SJCRH30 (cell line): ENCODE data around the gene RAI1. TPM values are rescaled to one million over a fixed set of nuclear protein-coding genes. Genes with fewer than 3 reads are reported as not detected.

ENCODE experiments used
- DNase-seq, 2 experiments: peaks; one replicate each; pipeline ENCODE4 v3.0.0-alpha.2; 2015 to 2020
- H3K27ac ChIP-seq: fragments of 250-450 bp; sonication (Bioruptor Pico); 2 replicates; pipeline ENCODE4 v1.5.1; 2020; ENCODE audit warnings: mild to moderate bottlenecking, moderate library complexity
- H3K27me3 ChIP-seq: fragments of 250-450 bp; sonication (Bioruptor Pico); 2 replicates; pipeline ENCODE4 v1.5.1; 2020; ENCODE audit warnings: mild to moderate bottlenecking, moderate library complexity
- H3K36me3 ChIP-seq: fragments of 250-450 bp; sonication (Bioruptor Pico); 2 replicates; pipeline ENCODE4 v1.5.1; 2020; ENCODE audit warnings: mild to moderate bottlenecking, moderate library complexity
- H3K4me1 ChIP-seq: fragments of 250-450 bp; sonication (Bioruptor Pico); 2 replicates; pipeline ENCODE4 v1.5.1; 2020; ENCODE audit warnings: mild to moderate bottlenecking, moderate library complexity
- H3K4me3 ChIP-seq: fragments of 250-450 bp; sonication (Bioruptor Pico); 2 replicates; pipeline ENCODE4 v1.5.1; 2020; ENCODE audit warnings: mild to moderate bottlenecking, moderate library complexity
- H3K9me3 ChIP-seq: fragments of 250-450 bp; sonication (Bioruptor Pico); replicated peaks from 2 replicates; pipeline ENCODE4 v1.5.1; 2020; ENCODE audit warnings: mild to moderate bottlenecking, moderate library complexity
- total RNA-seq: library from RNA; depleted of rRNA; stranded (reverse); fragments of >200 nt; shearing (Covaris generic); gene quantifications from 2 replicates; pipeline ENCODE4 v1.2.3, GENCODE V29; 2014

RAI1 gene
- total RNA-seq, 1 experiment from 2014 or later, result 72.2 TPM

- Histone ChIP-seq H3K27me3 (no peaks in the 10 kb centered on the region), H3K36me3 (no peaks in the 10 kb centered on the region; the same call in 1 of the 2 replicates), H3K9me3 (no peaks in the 10 kb centered on the region), H3K27ac (no peak overlapping the region), H3K4me1 (peaks cover 34% of the 10 kb centered on the region), H3K4me3 (no peak overlapping the region)
- DNase-seq, result no peak
These were observed 15.8 kb downstream of the RAI1 start for GRCh38 chr17:17696882-17697633.

GRCh38 chr17:17698371-17698770 is 17.1 kb downstream of the RAI1 start:
- no peak for DNase-seq
- Histone ChIP-seq H3K4me1 (peaks cover 21% of the 10 kb centered on the region), H3K27ac (no peak overlapping the region), H3K9me3 (no peaks in the 10 kb centered on the region), H3K27me3 (no peaks in the 10 kb centered on the region), H3K36me3 (peaks cover 4% of the 10 kb centered on the region), H3K4me3 (no peak overlapping the region)

GRCh38 chr17:17698869-17699351 is 17.7 kb downstream of the RAI1 start:
- Histone ChIP-seq H3K27me3 (no peaks in the 10 kb centered on the region), H3K9me3 (no peaks in the 10 kb centered on the region), H3K36me3 (peaks cover 4% of the 10 kb centered on the region), H3K27ac (no peak overlapping the region), H3K4me3 (no peak overlapping the region), H3K4me1 (peaks cover 18% of the 10 kb centered on the region)
- peak in 1 of 2 experiments; percentile 59 for DNase-seq

GRCh38 chr17:17699491-17699890 is 18.2 kb downstream of the RAI1 start:
- Histone ChIP-seq H3K4me3 (no peak overlapping the region), H3K36me3 (peaks cover 10% of the 10 kb centered on the region), H3K9me3 (no peaks in the 10 kb centered on the region), H3K27ac (no peak overlapping the region), H3K27me3 (no peaks in the 10 kb centered on the region), H3K4me1 (peaks cover 16% of the 10 kb centered on the region)
- no peak for DNase-seq

- H3K27me3 ChIP-seq, result no peaks in the 10 kb centered on the region
- H3K27ac ChIP-seq, result no peak overlapping the region
- H3K4me1 ChIP-seq, result peaks cover 16% of the 10 kb centered on the region
- no peaks in the 10 kb centered on the region for H3K9me3 ChIP-seq
- no peak for DNase-seq
- no peak overlapping the region for H3K4me3 ChIP-seq
- H3K36me3 ChIP-seq, result peaks cover 18% of the 10 kb centered on the region
These were observed 19.2 kb downstream of the RAI1 start for GRCh38 chr17:17700251-17700969.

GRCh38 chr17:17701112-17701511 is 19.9 kb downstream of the RAI1 start:
- Histone ChIP-seq H3K27me3 (no peaks in the 10 kb centered on the region), H3K9me3 (no peaks in the 10 kb centered on the region), H3K4me3 (no peak overlapping the region), H3K4me1 (peaks cover 10% of the 10 kb centered on the region), H3K36me3 (peaks cover 18% of the 10 kb centered on the region), H3K27ac (no peak overlapping the region)
- no peak for DNase-seq

- H3K27ac ChIP-seq, result no peak overlapping the region
- peaks cover 10% of the 10 kb centered on the region for H3K4me1 ChIP-seq
These were observed 20.4 kb downstream of the RAI1 start for GRCh38 chr17:17701658-17702057.

GRCh38 chr17:17702449-17703139 is 21.3 kb downstream of the RAI1 start:
- Histone ChIP-seq H3K27ac (no peak overlapping the region), H3K9me3 (no peaks in the 10 kb centered on the region), H3K4me3 (no peak overlapping the region), H3K4me1 (peaks cover 10% of the 10 kb centered on the region), H3K36me3 (peaks cover 18% of the 10 kb centered on the region), H3K27me3 (no peaks in the 10 kb centered on the region)
- DNase-seq, result no peak

More at GRCh38 chr17:17701658-17702057, 20.4 kb downstream of the RAI1 start:
- no peak for DNase-seq
- Histone ChIP-seq H3K4me3 (no peak overlapping the region), H3K9me3 (no peaks in the 10 kb centered on the region), H3K27me3 (no peaks in the 10 kb centered on the region), H3K36me3 (peaks cover 18% of the 10 kb centered on the region)

- no peaks in the 10 kb centered on the region for H3K27me3 ChIP-seq
- H3K4me1 ChIP-seq, result peaks cover 10% of the 10 kb centered on the region
- no peak overlapping the region for H3K27ac ChIP-seq
- H3K9me3 ChIP-seq, result no peaks in the 10 kb centered on the region
- DNase-seq, result no peak
- H3K36me3 ChIP-seq, result peaks cover 18% of the 10 kb centered on the region
- no peak overlapping the region for H3K4me3 ChIP-seq
These were observed 22.1 kb downstream of the RAI1 start for GRCh38 chr17:17703140-17703919.

- Histone ChIP-seq H3K4me1 (no peaks in the 10 kb centered on the region; the same call in 1 of the 2 replicates), H3K27me3 (no peaks in the 10 kb centered on the region), H3K4me3 (no peak overlapping the region), H3K9me3 (no peaks in the 10 kb centered on the region), H3K36me3 (peaks cover 18% of the 10 kb centered on the region), H3K27ac (no peak overlapping the region)
- DNase-seq, result no peak
These were observed 23.7 kb downstream of the RAI1 start for GRCh38 chr17:17704931-17705330.

- no peak for DNase-seq
- H3K27ac ChIP-seq, result no peak overlapping the region
- no peaks in the 10 kb centered on the region for H3K9me3 ChIP-seq
- peaks cover 13% of the 10 kb centered on the region for H3K4me1 ChIP-seq
- H3K27me3 ChIP-seq, result no peaks in the 10 kb centered on the region
- H3K4me3 ChIP-seq, result no peak overlapping the region
- H3K36me3 ChIP-seq, result peaks cover 18% of the 10 kb centered on the region
These were observed 25.1 kb downstream of the RAI1 start for GRCh38 chr17:17706140-17707060.

GRCh38 chr17:17708295-17708694 is 27.0 kb downstream of the RAI1 start:
- Histone ChIP-seq H3K27ac (no peak overlapping the region), H3K9me3 (no peaks in the 10 kb centered on the region)

GRCh38 chr17:17708816-17709215 is 27.6 kb downstream of the RAI1 start:
- no peak for DNase-seq
- Histone ChIP-seq H3K9me3 (no peaks in the 10 kb centered on the region), H3K4me1 (peaks cover 37% of the 10 kb centered on the region), H3K27me3 (no peaks in the 10 kb centered on the region), H3K36me3 (peaks cover 13% of the 10 kb centered on the region), H3K27ac (no peak overlapping the region), H3K4me3 (no peak overlapping the region)

More at GRCh38 chr17:17708295-17708694, 27.0 kb downstream of the RAI1 start:
- peaks cover 32% of the 10 kb centered on the region for H3K4me1 ChIP-seq
- DNase-seq, result no peak
- peaks cover 13% of the 10 kb centered on the region for H3K36me3 ChIP-seq
- H3K4me3 ChIP-seq, result no peak overlapping the region
- no peaks in the 10 kb centered on the region for H3K27me3 ChIP-seq
